H1 (cell line): ENCODE measurements around the gene FAM53A. TPM values are rescaled to one million over a fixed set of nuclear protein-coding genes. Genes with fewer than 3 reads are reported as not detected.

Experiments used
- CTCF ChIA-PET: fragments of 300-600 bp; sonication (Branson Sonifier 250); formaldehyde crosslinking; loops from one replicate; lab custom pipeline; 2021; ENCODE audit not compliant: partially characterized antibody; lab: Charles Lee
- POLR2A ChIA-PET: fragments of 300-600 bp; sonication (Branson Sonifier 250); formaldehyde crosslinking; loops from one replicate; lab custom pipeline; 2021; ENCODE audit warnings: inconsistent platforms; ENCODE audit not compliant: partially characterized antibody; lab: Charles Lee
- DNase-seq, 2 experiments: peaks; one replicate each; pipeline versions ENCODE4 v3.0.0 to v3.0.0-alpha.2; 2010 to 2022; ENCODE audit warnings: low spot score in 2 of 2, low read depth in 1 of 2, mixed read lengths in 1 of 2
- FAIRE-seq: peaks from 2 replicates; lab custom pipeline; 2011; peaks lifted over from hg19 to GRCh38; lab: Jason Lieb, UNC
- H2AFZ ChIP-seq: 2 replicates; pipeline ENCODE4 v1.8.1; 2012; ENCODE audit warnings: low read length, inconsistent platforms
- H2AK5ac ChIP-seq: 2 replicates; pipeline ENCODE4 v1.6.1; 2013; ENCODE audit warnings: low read depth, low read length
- H2BK120ac ChIP-seq: replicated peaks from 2 replicates; pipeline ENCODE3; 2013; ENCODE audit warnings: low read depth, low read length, inconsistent platforms
- H2BK12ac ChIP-seq: 2 replicates; pipeline ENCODE4 v1.6.1; 2013; ENCODE audit warnings: low read depth, low read length
- H2BK15ac ChIP-seq: 2 replicates; pipeline ENCODE4 v1.6.1; 2013; ENCODE audit warnings: low read length
- H2BK20ac ChIP-seq: 2 replicates; pipeline ENCODE4 v1.6.1; 2013; ENCODE audit warnings: low read length
- H2BK5ac ChIP-seq: 2 replicates; pipeline ENCODE4 v1.6.1; 2013; ENCODE audit warnings: low read depth, low read length
- H3K14ac ChIP-seq: 2 replicates; pipeline ENCODE4 v1.6.1; 2013; ENCODE audit warnings: inconsistent platforms; ENCODE audit not compliant: insufficient read length
- H3K18ac ChIP-seq: 2 replicates; pipeline ENCODE4 v1.6.1; 2013; ENCODE audit warnings: low read length; ENCODE audit errors: extremely low read depth
- H3K23ac ChIP-seq: 2 replicates; pipeline ENCODE4 v1.6.1; 2013; ENCODE audit warnings: inconsistent platforms; ENCODE audit not compliant: insufficient read length
- H3K23me2 ChIP-seq: 2 replicates; pipeline ENCODE4 v1.6.1; 2013; ENCODE audit warnings: low read depth, low read length
- H3K27ac ChIP-seq: 2 replicates; pipeline ENCODE4 v1.6.1; 2011; ENCODE audit warnings: low read depth, low read length, inconsistent platforms
- H3K27me3 ChIP-seq, 4 experiments: replicated peaks in 1 of 4; 1 replicate in 1 of 4; 2 replicates in 3 of 4; pipeline versions ENCODE4 v1.6.1 to v1.8.1; 2011 to 2013; ENCODE audit warnings: low read length in 3 of 4, mild to moderate bottlenecking in 3 of 4, inconsistent platforms in 2 of 4, mixed read lengths in 2 of 4, moderate library complexity in 1 of 4; ENCODE audit not compliant: control insufficient read depth in 3 of 4, insufficient read depth in 3 of 4; ENCODE audit errors: extremely low read depth in 1 of 4
- H3K36me3 ChIP-seq, 4 experiments: 2 replicates each; pipeline versions ENCODE4 v1.6.1 to v1.8.1; 2011 to 2013; ENCODE audit warnings: mild to moderate bottlenecking in 4 of 4, low read length in 3 of 4, moderate library complexity in 2 of 4, control low read depth in 1 of 4, inconsistent platforms in 1 of 4; ENCODE audit not compliant: insufficient read depth in 4 of 4, control insufficient read depth in 2 of 4
- H3K4ac ChIP-seq: replicated peaks from 2 replicates; pipeline ENCODE3; 2013; ENCODE audit warnings: low read length, low read depth, mixed read lengths, inconsistent platforms; ENCODE audit not compliant: insufficient read length
- H3K4me1 ChIP-seq, 4 experiments: replicated peaks in 1 of 4; 1 replicate in 1 of 4; 2 replicates in 3 of 4; pipeline versions ENCODE4 v1.6.1 to v1.8.1; 2011 to 2013; ENCODE audit warnings: low read length in 3 of 4, inconsistent platforms in 2 of 4, mixed read lengths in 1 of 4; ENCODE audit not compliant: insufficient read depth in 4 of 4, control insufficient read depth in 3 of 4
- H3K4me2 ChIP-seq, 2 experiments: 2 replicates each; pipeline versions ENCODE4 v1.6.1 to v1.8.1; 2011 to 2013; ENCODE audit warnings: low read depth in 2 of 2, low read length in 2 of 2, control low read depth in 1 of 2, inconsistent platforms in 1 of 2, mild to moderate bottlenecking in 1 of 2; ENCODE audit not compliant: insufficient read depth in 1 of 2
- H3K4me3 ChIP-seq, 4 experiments: fragments of 200-600, 300-600 bp in 1 of 4; sonication (generic), shearing (Covaris generic), sonication (Bioruptor Twin) in 1 of 4; 2 replicates each; pipeline versions ENCODE4 v1.5.1 to v1.8.1; 2011 to 2016; ENCODE audit warnings: low read length in 4 of 4, low read depth in 3 of 4, control low read depth in 2 of 4, inconsistent platforms in 2 of 4, mild to moderate bottlenecking in 2 of 4, mixed read lengths in 1 of 4, moderate library complexity in 1 of 4; ENCODE audit not compliant: insufficient read depth in 2 of 4; ENCODE audit errors: extremely low read depth in 1 of 4
- H3K56ac ChIP-seq: replicated peaks from 2 replicates; pipeline ENCODE3; 2013; ENCODE audit warnings: low read depth, mild to moderate bottlenecking, mixed read lengths, low read length, inconsistent platforms; ENCODE audit not compliant: insufficient read length
- H3K79me1 ChIP-seq: 2 replicates; pipeline ENCODE4 v1.6.1; 2013; ENCODE audit warnings: low read depth, low read length, control low read depth
- H3K79me2 ChIP-seq, 2 experiments: 2 replicates each; pipeline versions ENCODE4 v1.6.1 to v1.8.1; 2012 to 2013; ENCODE audit warnings: low read length in 2 of 2, mild to moderate bottlenecking in 2 of 2, inconsistent platforms in 1 of 2; ENCODE audit not compliant: insufficient read depth in 2 of 2, control insufficient read depth in 1 of 2
- H3K9ac ChIP-seq, 4 experiments: replicated peaks in 1 of 4; 1 replicate in 1 of 4; 2 replicates in 3 of 4; pipeline versions ENCODE4 v1.6.1 to v1.8.1; 2011 to 2013; ENCODE audit warnings: low read depth in 3 of 4, low read length in 3 of 4, control low read depth in 2 of 4, mild to moderate bottlenecking in 2 of 4, moderate library complexity in 2 of 4, inconsistent platforms in 1 of 4; ENCODE audit errors: extremely low read depth in 1 of 4
- H3K9me3 ChIP-seq, 2 experiments: 2 replicates each; pipeline versions ENCODE4 v1.6.1 to v1.8.1; 2012 to 2013; ENCODE audit warnings: mild to moderate bottlenecking in 2 of 2, moderate library complexity in 2 of 2, control low read depth in 1 of 2, inconsistent platforms in 1 of 2, low read depth in 1 of 2, low read length in 1 of 2, mixed read lengths in 1 of 2; ENCODE audit not compliant: insufficient read depth in 2 of 2
- H4K20me1 ChIP-seq, 2 experiments: replicated peaks in 1 of 2; 2 replicates each; pipeline versions ENCODE3 to v1.8.1; 2011 to 2013; ENCODE audit warnings: inconsistent platforms in 2 of 2, low read length in 2 of 2, mild to moderate bottlenecking in 1 of 2; ENCODE audit not compliant: insufficient read depth in 2 of 2, control insufficient read depth in 1 of 2
- H4K5ac ChIP-seq: 2 replicates; pipeline ENCODE4 v1.6.1; 2013; ENCODE audit warnings: low read length, low read depth, mixed read lengths, inconsistent platforms; ENCODE audit not compliant: insufficient read length
- H4K8ac ChIP-seq: 2 replicates; pipeline ENCODE4 v1.8.0; 2013; ENCODE audit warnings: mild to moderate bottlenecking, moderate library complexity, low read length, inconsistent platforms; ENCODE audit not compliant: insufficient read depth; ENCODE audit errors: extremely low read depth
- H4K91ac ChIP-seq: replicated peaks from 2 replicates; pipeline ENCODE3; 2013; ENCODE audit warnings: low read length, mixed read lengths, inconsistent platforms; ENCODE audit not compliant: insufficient read length
- BRCA1 ChIP-seq: IDR thresholded peaks from 2 replicates; pipeline ENCODE4 v1.6.1; 2012; ENCODE audit warnings: low read depth, low read length, improper control_type of control experiment
- WGBS, 2 experiments: shearing (Covaris generic) in 1 of 2; methylation state at CpG; one replicate each; pipeline versions ENCODE4 v1.1.6 to v1.1.7; 2013 to 2015; ENCODE audit warnings: low lambda C conversion rate in 2 of 2, mixed read lengths in 2 of 2, inconsistent platforms in 1 of 2, low coverage in 1 of 2, missing lambda C conversion rate in 1 of 2; ENCODE audit not compliant: insufficient replicate concordance in 2 of 2, insufficient coverage in 1 of 2, insufficient read length in 1 of 2; ENCODE audit errors: extremely low coverage in 1 of 2, missing lambda C conversion rate in 1 of 2; 5-methylcytosine and 5-hydroxymethylcytosine counted together
- polyA plus RNA-seq, 7 experiments: library from polyadenylated mRNA; depleted of rRNA in 3 of 7; stranded (reverse) in 5 of 7; unstranded in 2 of 7; fragments of >200 nt in 5 of 7; fragments of 200-250 nt in 2 of 7; gene quantifications; 1 replicate in 5 of 7; 2 replicates in 1 of 7; 4 replicates in 1 of 7; pipeline versions ENCODE4 v1.2.1 to v1.2.3, GENCODE V29; 2011 to 2013; ENCODE audit warnings: missing spikeins in 2 of 7, mixed read lengths in 2 of 7
- total RNA-seq: library from RNA; stranded (reverse); fragmentation: NEBNext Ultra II Directional; extraction: Animal tissue kit (Norgen Biotek cat#: 25700); gene quantifications from 2 replicates; pipeline ENCODE4 v1.2.1, GENCODE V29; 2021

FAM53A gene
- total and polyA plus RNA-seq, 2 of the 8 experiments (the other 6 are each of a cell fraction or from before 2014, with no cell fraction given), result 1.9 to 2.0 TPM

- Histone ChIP-seq H4K20me1 (peaks cover 6 to 7% of the 10 kb centered on the region in 2 experiments), H3K27me3 (no peaks in the 10 kb centered on the region), H2BK15ac (no peak overlapping the region), H2BK12ac (no peak overlapping the region), H2BK20ac (no peak overlapping the region), H3K18ac (no peak overlapping the region), H3K56ac (no peak overlapping the region), H3K4me1 (no peaks in the 10 kb centered on the region; a peak in 1 of 7 replicates), H4K91ac (no peak overlapping the region), H3K14ac (no peak overlapping the region), H3K23me2 (no peaks in the 10 kb centered on the region), H2AFZ (no peak overlapping the region), H3K36me3 (peaks cover 8 to 41% (median 21%) of the 10 kb centered on the region in 4 experiments), H3K9me3 (no peaks in the 10 kb centered on the region), H2AK5ac (no peak overlapping the region), H3K79me2 (peaks cover 4 to 49% of the 10 kb centered on the region in 2 experiments; a peak in 3 of 4 replicates), H3K4ac (no peak overlapping the region), H3K27ac (no peak overlapping the region), H3K4me2 (no peak overlapping the region), H2BK120ac (no peak overlapping the region), H3K9ac (no peak overlapping the region), H3K79me1 (peaks cover 3% of the 10 kb centered on the region), H3K23ac (no peak overlapping the region), H3K4me3 (no peak overlapping the region), H4K5ac (no peak overlapping the region), H2BK5ac (no peak overlapping the region), H4K8ac (no peak overlapping the region)
- ChIA-PET POLR2A (interaction anchor here (1.0 to 2.9 kb wide), 4 partner anchors 8 to 14 kb away, joined by 3 to 14 read pairs (median 4); partner anchors contain the start of gene SLBP), CTCF (interaction anchor here (1.2 to 22.9 kb wide), 3 partner anchors 9 to 22 kb away, joined by 3 to 326 read pairs (median 94); partner anchors contain the start of genes TACC3 and TMEM129)
- TF ChIP-seq BRCA1, result no peak
- WGBS, 2 experiments, result 100% methylated on average over 1 of the region's 1 CpG; no CpG with 5 or more reads in 1 of the 2 experiments
- no peak for DNase-seq
- no peak for FAIRE-seq
Measured at GRCh38 chr4:1703867-1704266, 19.8 kb upstream of the FAM53A start.
